ENCODE results near the gene CCDC102A. TPM values are rescaled to one million over a fixed set of nuclear protein-coding genes. Genes with fewer than 3 reads are reported as not detected.

The CCDC102A gene
- total and polyA plus RNA-seq, 2 of the 13 experiments (the other 11 are each of a cell fraction or from before 2014, with no cell fraction given): 2.1 to 2.8 TPM

GRCh38 chr16:57462209-57462977 lies 74.0 kb downstream of the CCDC102A start, which contains the start of gene POLR2C (continued):
- TF ChIP-seq HOMEZ (CRISPR knock-in tag; IDR thresholded peaks at IDR 0.05; ENCODE audit: low read depth): peak; percentile 73; the same call in 1 of the 2 replicates
- 0 out of 2 replicates have a peak, but pooled peaks have one; percentile 1 for TF ChIP-seq ZNF841 (CRISPR knock-in tag; IDR thresholded peaks at IDR 0.05; ENCODE audit: borderline replicate concordance)
- peak; percentile 72 for TF ChIP-seq SRSF1 (optimal IDR thresholded peaks at IDR 0.05; ENCODE audit: low read depth, low read length)
- TF ChIP-seq ZNF496 (CRISPR knock-in tag; IDR thresholded peaks at IDR 0.05; ENCODE audit: insufficient replicate concordance): no peak
- TF ChIP-seq ZBTB1 (CRISPR knock-in tag; IDR thresholded peaks at IDR 0.05; ENCODE audit: borderline replicate concordance): 0 out of 2 replicates have a peak, but pooled peaks have one; percentile 14
- peak; percentile 98 for TF ChIP-seq PHF20 (CRISPR knock-in tag; IDR thresholded peaks at IDR 0.05)
- TF ChIP-seq CHCHD3 (CRISPR knock-in tag; IDR thresholded peaks at IDR 0.05): no peak
- TF ChIP-seq ARHGAP35 (CRISPR knock-in tag; IDR thresholded peaks at IDR 0.05; ENCODE audit: borderline replicate concordance): no peak
- no peak; the same call in 1 of the 2 replicates for TF ChIP-seq ZBTB3 (CRISPR knock-in tag; IDR thresholded peaks at IDR 0.05; ENCODE audit: borderline replicate concordance, low read depth)
- TF ChIP-seq ZBTB7A (CRISPR knock-in tag; IDR thresholded peaks at IDR 0.05): 0 out of 2 replicates have a peak, but pooled peaks have one; percentile 50
- no peak; the same call in none of the 2 replicates for TF ChIP-seq NKX3-1 (CRISPR knock-in tag; IDR thresholded peaks at IDR 0.05)
- peak; percentile 99 for TF ChIP-seq POLR2A (IDR thresholded peaks at IDR 0.05; ENCODE audit: insufficient read depth in 1 of 2, low read depth in 2 of 2, low read length in 2 of 2)
- TF ChIP-seq JARID2 (CRISPR knock-in tag; IDR thresholded peaks at IDR 0.05; ENCODE audit: insufficient replicate concordance): peak; percentile 92
- 0 out of 2 replicates have a peak, but pooled peaks have one; percentile 25 for TF ChIP-seq ZNF280D (CRISPR knock-in tag; IDR thresholded peaks at IDR 0.05)
- 0 out of 2 replicates have a peak, but pooled peaks have one; percentile 66 for TF ChIP-seq MTERF4 (CRISPR knock-in tag; IDR thresholded peaks at IDR 0.05)
- peak; percentile 36; the same call in 1 of the 2 replicates for TF ChIP-seq CSRNP1 (CRISPR knock-in tag; IDR thresholded peaks at IDR 0.05)
- peak; percentile 27; the same call in 1 of the 2 replicates for TF ChIP-seq ZNF24 (IDR thresholded peaks at IDR 0.05)
- TF ChIP-seq MXD4 (CRISPR knock-in tag; IDR thresholded peaks at IDR 0.05): peak; percentile 84; the same call in 1 of the 2 replicates
- TF ChIP-seq YEATS4 (CRISPR knock-in tag; IDR thresholded peaks at IDR 0.05; ENCODE audit: borderline replicate concordance): peak; percentile 99
- peak; percentile 62 for TF ChIP-seq RBM39 (IDR thresholded peaks at IDR 0.05; ENCODE audit: low read depth, low read length, poor library complexity, severe bottlenecking)

Data from HepG2 (cell line).